HG03196 (cell line): ENCODE measurements around the gene B3GNT5.

Experiments used
- ATAC-seq: cut with Tn5 transposase; IDR thresholded peaks from one replicate; pipeline ENCODE4 v1.9.1; 2021; ENCODE audit not compliant: unreplicated experiment

The B3GNT5 gene

DNA sequence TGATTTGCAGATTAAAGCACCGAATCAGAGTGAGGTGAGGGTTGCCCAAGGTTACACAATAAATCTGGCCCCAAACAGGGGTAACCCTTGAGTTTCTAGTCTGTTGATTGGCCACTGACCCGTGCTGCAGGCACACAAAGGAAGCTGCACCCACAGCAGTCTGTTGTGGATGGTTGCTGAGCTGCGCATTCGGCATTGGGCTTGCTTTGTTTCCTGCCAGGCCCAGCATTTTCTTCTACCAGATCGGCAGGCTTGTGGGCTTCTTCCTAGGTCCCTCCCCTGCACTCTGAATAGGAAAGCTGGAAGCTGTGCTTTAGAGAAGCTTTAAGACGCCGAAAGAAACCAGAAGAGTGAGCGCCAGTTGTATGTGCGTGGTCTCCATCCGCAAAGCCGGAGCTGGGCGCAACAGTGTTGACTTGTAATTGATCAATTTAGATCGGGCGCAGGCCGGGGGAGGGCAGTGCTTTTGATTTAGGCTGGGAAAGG lies 12.1 kb downstream of the B3GNT5 start:
- no peak for ATAC-seq

- no peak for ATAC-seq
Observed at GRCh38 chr3:183265834-183266417, 12.9 kb downstream of the B3GNT5 start.

- no peak for ATAC-seq
Observed at GRCh38 chr3:183266454-183266853, 13.4 kb downstream of the B3GNT5 start.

DNA sequence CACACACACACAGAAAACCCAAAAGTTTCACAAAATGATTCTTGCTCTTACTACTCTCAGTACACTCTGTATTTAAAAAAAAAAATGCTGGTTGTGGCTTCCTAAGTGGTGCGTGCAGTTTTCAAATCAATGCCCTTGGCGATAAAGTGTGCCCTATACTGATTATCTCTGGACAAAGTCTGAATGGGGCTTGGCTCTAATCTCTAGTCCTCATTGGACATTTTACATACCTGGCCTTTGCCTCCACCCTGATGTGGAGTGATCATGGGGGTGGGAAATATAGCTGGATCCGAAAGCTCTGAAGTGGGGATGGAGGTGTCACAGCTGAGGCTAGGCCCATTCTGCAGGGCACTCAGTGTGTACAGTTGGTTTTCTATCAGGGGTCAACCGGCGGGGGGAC lies 14.1 kb downstream of the B3GNT5 start:
- no peak for ATAC-seq

- no peak for ATAC-seq
Observed at GRCh38 chr3:183268366-183268765, 15.3 kb downstream of the B3GNT5 start.

DNA sequence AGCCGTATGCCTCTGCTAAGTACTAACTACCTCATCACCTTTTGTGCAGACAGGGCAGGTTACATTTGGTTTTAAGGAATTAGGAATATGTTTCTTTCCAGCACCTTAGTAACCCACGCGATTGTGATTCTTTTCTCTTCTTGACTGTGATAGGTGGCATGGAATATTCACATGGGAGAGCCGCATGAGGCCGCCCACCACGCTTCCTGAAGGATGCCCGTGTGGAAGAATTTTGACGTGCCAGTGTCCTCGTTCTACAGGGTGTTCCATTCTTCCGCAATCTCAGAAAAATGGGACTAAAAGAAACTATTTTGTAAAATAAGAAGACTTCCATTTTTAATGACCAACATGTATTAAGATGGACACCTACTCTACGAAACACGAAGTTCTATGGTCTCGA lies 16.3 kb downstream of the B3GNT5 start:
- ATAC-seq, result no peak

- ATAC-seq, result no peak
Observed at GRCh38 chr3:183270344-183270743, 17.3 kb downstream of the B3GNT5 start.

DNA sequence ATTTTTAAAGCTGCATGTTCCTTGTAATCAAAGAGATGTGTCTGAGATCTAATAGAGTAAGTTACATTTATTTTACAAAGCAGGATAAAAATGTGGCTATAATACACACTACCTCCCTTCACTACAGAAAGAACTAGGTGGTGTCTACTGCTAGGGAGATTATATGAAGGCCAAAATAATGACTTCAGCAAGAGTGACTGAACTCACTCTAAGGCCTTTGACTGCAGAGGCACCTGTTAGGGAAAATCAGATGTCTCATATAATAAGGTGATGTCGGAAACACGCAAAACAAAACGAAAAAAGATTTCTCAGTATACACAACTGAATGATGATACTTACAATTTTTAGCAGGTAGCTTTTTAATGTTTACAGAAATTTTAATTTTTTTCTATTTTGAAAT lies 19.1 kb downstream of the B3GNT5 start:
- ATAC-seq, result no peak

DNA sequence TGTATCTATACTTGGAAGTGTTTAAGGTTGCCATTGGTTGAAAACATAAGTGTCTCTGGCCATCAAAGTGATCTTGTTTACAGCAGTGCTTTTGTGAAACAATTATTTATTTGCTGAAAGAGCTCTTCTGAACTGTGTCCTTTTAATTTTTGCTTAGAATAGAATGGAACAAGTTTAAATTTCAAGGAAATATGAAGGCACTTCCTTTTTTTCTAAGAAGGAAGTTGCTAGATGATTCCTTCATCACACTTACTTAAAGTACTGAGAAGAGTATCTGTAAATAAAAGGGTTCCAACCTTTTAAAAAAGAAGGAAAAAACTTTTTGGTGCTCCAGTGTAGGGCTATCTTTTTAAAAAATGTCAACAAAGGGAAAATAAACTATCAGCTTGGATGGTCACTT lies 19.7 kb downstream of the B3GNT5 start:
- no peak for ATAC-seq

- no peak for ATAC-seq
Observed at GRCh38 chr3:183274609-183275008, 21.6 kb downstream of the B3GNT5 start.

GRCh38 chr3:183275418-183275817 lies 22.4 kb downstream of the B3GNT5 start:
- ATAC-seq, result no peak

GRCh38 chr3:183275937-183276336 lies 22.9 kb downstream of the B3GNT5 start:
- ATAC-seq, result no peak

GRCh38 chr3:183277260-183277659 lies 24.2 kb downstream of the B3GNT5 start:
- ATAC-seq, result no peak

DNA sequence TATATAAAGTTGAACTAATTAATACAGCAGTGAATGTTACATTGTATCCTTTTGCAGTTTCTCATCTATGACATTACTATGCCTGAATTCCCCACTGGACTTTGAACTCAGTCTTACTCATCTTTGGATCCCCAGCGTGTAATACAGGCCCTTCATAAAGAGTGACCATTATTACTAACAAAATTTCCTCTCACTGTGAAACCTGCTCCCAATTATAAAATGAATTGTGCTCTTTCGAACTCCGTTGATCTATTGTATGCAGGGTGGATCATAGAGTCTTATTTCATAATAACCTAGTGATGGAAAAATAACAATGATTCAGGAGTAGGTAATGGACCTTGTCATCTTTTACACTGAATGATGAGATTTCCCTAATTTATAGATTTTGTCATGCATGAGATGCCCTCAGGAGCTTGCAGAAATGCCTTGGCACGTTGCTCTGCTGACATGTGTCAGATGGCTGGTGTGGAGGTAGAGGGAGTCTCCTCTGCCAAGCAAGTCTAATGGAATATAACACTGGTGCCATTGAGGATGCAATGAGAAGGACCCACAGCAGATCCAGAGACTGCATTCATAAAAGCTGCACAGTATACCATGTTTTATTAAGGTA lies 25.5 kb downstream of the B3GNT5 start:
- ATAC-seq, result no peak

DNA sequence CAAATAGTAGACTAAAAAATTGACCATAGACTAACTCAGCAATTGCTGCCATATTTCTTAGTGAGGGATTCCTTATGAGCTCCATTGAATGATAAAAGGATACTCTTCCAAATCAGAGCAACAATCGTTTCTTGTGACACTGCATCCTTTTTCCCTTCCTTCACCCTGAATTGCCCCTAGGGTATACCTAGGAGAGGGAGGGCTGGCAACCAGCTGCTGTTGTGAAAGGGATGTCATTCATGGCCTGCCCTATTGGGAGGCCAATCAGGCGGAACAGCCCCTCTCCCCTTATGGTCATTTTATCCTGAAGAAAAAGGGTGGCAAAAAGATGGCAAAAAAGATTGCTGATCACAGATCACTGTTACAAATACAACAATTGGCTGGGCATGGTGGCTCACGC lies 26.3 kb downstream of the B3GNT5 start:
- ATAC-seq, result no peak

DNA sequence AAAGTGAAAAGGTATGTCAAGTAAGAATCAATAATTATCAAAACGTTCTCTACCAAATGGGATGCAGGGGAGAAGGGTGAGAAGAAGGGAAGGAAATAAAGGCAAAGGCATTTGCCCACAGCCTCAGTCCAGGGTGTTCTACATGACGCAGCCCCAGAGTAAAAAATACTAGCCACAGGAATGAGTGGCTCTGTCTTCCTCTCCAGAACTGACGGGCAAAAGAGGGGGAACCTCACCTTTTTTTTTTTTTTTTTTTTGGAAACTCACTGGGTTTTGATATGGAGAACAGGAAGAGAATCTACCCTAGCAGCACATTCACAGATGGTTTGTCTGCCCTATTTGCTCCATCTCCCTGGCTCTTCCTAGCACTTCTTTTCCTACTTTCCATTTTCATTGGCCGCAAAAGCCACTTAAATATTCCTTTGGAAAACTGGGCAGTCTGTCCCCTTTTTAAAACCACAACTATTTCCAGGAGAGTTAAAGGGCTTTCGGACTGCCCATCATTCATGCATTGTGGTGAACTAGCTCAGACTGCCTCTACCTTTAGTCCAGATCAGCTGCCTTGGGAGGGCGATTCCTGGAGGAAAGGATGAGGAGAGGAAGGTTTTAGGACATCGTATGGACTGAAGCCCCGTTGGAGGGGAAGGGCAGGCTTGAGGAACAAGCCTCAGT lies 28.2 kb downstream of the B3GNT5 start:
- ATAC-seq, result no peak

GRCh38 chr3:183283886-183284285 lies 30.8 kb downstream of the B3GNT5 start:
- no peak for ATAC-seq

GRCh38 chr3:183284570-183284969 lies 31.5 kb downstream of the B3GNT5 start:
- no peak for ATAC-seq

- ATAC-seq, result no peak
Observed at GRCh38 chr3:183285318-183285717, 32.3 kb downstream of the B3GNT5 start.

GRCh38 chr3:183285828-183286457 lies 32.9 kb downstream of the B3GNT5 start:
- peak; percentile 98 for ATAC-seq

DNA sequence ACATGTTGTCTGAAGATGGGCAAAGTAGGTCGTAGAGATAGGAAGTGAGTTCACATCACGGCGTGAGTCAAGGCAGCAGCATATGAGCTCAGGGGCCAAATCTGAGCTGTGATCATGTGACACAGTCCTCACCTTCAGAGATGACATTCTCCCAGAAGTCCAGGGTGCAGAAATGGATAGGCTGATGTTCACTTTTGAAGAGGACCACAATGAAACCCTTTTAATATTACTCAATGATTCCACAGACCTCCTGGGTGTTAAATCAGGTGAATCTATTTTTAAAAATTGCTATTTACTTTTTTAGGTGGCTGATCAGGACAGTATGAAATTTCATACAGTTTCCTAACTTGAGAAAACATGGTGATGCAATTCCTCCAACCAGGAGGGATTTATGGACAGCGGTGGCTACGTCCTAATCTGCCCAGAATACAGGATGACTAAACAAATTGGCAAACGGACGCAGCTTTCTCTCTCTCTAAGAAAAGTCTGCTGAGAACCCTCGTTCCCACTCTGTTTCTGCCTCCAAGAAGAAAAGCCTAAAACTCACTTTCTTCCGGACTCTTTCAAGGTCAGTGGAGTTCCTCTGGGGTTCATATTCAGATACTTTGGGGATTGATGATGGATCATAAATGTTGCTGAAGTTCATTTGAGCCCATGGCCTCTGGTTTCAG lies 34.4 kb downstream of the B3GNT5 start:
- no peak for ATAC-seq
